Measurements from ENCODE around the gene SCYL1.

DNA sequence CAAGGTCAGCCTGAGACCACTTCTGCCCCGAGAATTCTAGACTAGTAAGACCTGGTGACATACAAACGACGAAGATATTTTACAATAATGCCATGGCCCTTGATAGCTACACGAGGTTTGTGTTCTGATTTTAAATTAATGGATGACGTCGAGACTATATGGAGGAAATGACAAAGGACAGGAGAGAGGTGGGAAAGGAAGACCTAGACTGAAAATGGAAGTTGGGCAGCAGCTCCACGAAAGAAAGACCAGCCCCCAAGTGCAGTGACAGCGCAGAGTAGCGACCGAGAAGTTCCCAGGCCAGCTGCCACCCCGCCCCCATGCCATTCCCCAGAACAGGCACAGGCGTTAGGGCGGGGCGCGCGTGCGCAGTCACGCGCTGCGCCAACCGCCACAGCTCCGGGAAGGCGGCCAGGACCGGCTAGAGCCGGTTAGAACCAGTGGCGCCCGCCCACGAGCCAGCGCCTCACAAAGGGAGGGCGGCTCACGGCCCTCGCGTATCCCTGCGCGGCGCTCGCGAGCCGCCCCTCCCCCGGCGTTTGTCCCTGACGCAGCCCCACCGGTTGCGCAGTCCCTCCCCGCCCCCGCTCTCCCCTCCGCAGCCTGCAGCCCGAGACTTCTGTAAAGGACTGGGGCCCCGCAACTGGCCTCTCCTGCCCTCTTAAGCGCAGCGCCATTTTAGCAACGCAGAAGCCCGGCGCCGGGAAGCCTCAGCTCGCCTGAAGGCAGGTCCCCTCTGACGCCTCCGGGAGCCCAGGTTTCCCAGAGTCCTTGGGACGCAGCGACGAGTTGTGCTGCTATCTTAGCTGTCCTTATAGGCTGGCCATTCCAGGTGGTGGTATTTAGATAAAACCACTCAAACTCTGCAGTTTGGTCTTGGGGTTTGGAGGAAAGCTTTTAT is 27.5 kb upstream of the SCYL1 start:
- TF ChIP-seq, protein P1, sequence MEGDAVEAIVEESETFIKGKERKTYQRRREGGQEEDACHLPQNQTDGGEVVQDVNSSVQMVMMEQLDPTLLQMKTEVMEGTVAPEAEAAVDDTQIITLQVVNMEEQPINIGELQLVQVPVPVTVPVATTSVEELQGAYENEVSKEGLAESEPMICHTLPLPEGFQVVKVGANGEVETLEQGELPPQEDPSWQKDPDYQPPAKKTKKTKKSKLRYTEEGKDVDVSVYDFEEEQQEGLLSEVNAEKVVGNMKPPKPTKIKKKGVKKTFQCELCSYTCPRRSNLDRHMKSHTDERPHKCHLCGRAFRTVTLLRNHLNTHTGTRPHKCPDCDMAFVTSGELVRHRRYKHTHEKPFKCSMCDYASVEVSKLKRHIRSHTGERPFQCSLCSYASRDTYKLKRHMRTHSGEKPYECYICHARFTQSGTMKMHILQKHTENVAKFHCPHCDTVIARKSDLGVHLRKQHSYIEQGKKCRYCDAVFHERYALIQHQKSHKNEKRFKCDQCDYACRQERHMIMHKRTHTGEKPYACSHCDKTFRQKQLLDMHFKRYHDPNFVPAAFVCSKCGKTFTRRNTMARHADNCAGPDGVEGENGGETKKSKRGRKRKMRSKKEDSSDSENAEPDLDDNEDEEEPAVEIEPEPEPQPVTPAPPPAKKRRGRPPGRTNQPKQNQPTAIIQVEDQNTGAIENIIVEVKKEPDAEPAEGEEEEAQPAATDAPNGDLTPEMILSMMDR (IDR thresholded peaks at IDR 0.05; ENCODE audit: low read depth, low read length): no peak
- no peak for TF ChIP-seq EZH2phosphoT487 (IDR thresholded peaks at IDR 0.05; ENCODE audit: low read depth)

Data from OCI-LY3 (cell line).